IPS-15b (cell line): ENCODE measurements around the gene RALGPS1.
A peak's percentile ranks its signal among the peaks of the same experiment; 100 is the strongest.

ENCODE experiments used
- H3K27me3 ChIP-seq: one replicate; pipeline ENCODE4 v1.6.1; 2013; ENCODE audit warnings: low read length; ENCODE audit not compliant: control insufficient read depth, insufficient read depth
- H3K36me3 ChIP-seq: one replicate; pipeline ENCODE4 v1.6.1; 2013; ENCODE audit warnings: low read length; ENCODE audit not compliant: control insufficient read depth, insufficient read depth
- H3K4me1 ChIP-seq: one replicate; pipeline ENCODE4 v1.6.1; 2013; ENCODE audit warnings: mild to moderate bottlenecking, low read length; ENCODE audit not compliant: control insufficient read depth, insufficient read depth
- H3K4me3 ChIP-seq: one replicate; pipeline ENCODE4 v1.5.1; 2013; ENCODE audit warnings: low read depth, low read length
- H3K9ac ChIP-seq: one replicate; pipeline ENCODE4 v1.6.1; 2013; ENCODE audit warnings: low read depth, mild to moderate bottlenecking, low read length
- H3K9me3 ChIP-seq: one replicate; pipeline ENCODE4 v1.6.1; 2013; ENCODE audit warnings: mild to moderate bottlenecking, low read length; ENCODE audit not compliant: control insufficient read depth, insufficient read depth

Gene RALGPS1

GRCh38 chr9:127214421-127215267 lies 300.1 kb downstream of the RALGPS1 start:
- Histone ChIP-seq H3K36me3 (no peaks in the 10 kb centered on the region), H3K4me1 (no peaks in the 10 kb centered on the region), H3K27me3 (no peaks in the 10 kb centered on the region), H3K4me3 (no peak overlapping the region), H3K9ac (no peak overlapping the region), H3K9me3 (no peaks in the 10 kb centered on the region)

GRCh38 chr9:127215268-127216209 lies 301.0 kb downstream of the RALGPS1 start:
- Histone ChIP-seq H3K9ac (no peak overlapping the region), H3K4me1 (no peaks in the 10 kb centered on the region), H3K9me3 (no peaks in the 10 kb centered on the region), H3K4me3 (no peak overlapping the region), H3K36me3 (no peaks in the 10 kb centered on the region), H3K27me3 (no peaks in the 10 kb centered on the region)

GRCh38 chr9:127216210-127216887 lies 301.8 kb downstream of the RALGPS1 start:
- Histone ChIP-seq H3K4me1 (no peaks in the 10 kb centered on the region), H3K9me3 (no peaks in the 10 kb centered on the region), H3K36me3 (no peaks in the 10 kb centered on the region), H3K9ac (no peak overlapping the region), H3K4me3 (no peak overlapping the region), H3K27me3 (no peaks in the 10 kb centered on the region)

- no peaks in the 10 kb centered on the region for H3K27me3 ChIP-seq
- no peak overlapping the region for H3K9ac ChIP-seq
- H3K4me3 ChIP-seq = no peak overlapping the region
- no peaks in the 10 kb centered on the region for H3K36me3 ChIP-seq
- H3K9me3 ChIP-seq = no peaks in the 10 kb centered on the region
- no peaks in the 10 kb centered on the region for H3K4me1 ChIP-seq
Measured at GRCh38 chr9:127216888-127217217, 302.3 kb downstream of the RALGPS1 start.

- no peak overlapping the region for H3K4me3 ChIP-seq
- H3K27me3 ChIP-seq = peaks cover 9% of the 10 kb centered on the region
- no peak overlapping the region for H3K9ac ChIP-seq
- H3K4me1 ChIP-seq = no peaks in the 10 kb centered on the region
- H3K9me3 ChIP-seq = no peaks in the 10 kb centered on the region
- H3K36me3 ChIP-seq = no peaks in the 10 kb centered on the region
Measured at GRCh38 chr9:127218818-127219217, 304.2 kb downstream of the RALGPS1 start.

- Histone ChIP-seq H3K4me1 (no peaks in the 10 kb centered on the region), H3K27me3 (peaks cover 9% of the 10 kb centered on the region), H3K4me3 (no peak overlapping the region), H3K9ac (no peak overlapping the region), H3K9me3 (no peaks in the 10 kb centered on the region), H3K36me3 (no peaks in the 10 kb centered on the region)
Measured at GRCh38 chr9:127219520-127219919, 304.9 kb downstream of the RALGPS1 start.

GRCh38 chr9:127221695-127222094 lies 307.1 kb downstream of the RALGPS1 start:
- Histone ChIP-seq H3K4me1 (no peaks in the 10 kb centered on the region), H3K27me3 (peaks cover 19% of the 10 kb centered on the region), H3K9me3 (no peaks in the 10 kb centered on the region), H3K4me3 (no peak overlapping the region), H3K36me3 (no peaks in the 10 kb centered on the region), H3K9ac (no peak overlapping the region)

- peaks cover 23% of the 10 kb centered on the region for H3K27me3 ChIP-seq
Measured at GRCh38 chr9:127222388-127223095, 308.0 kb downstream of the RALGPS1 start.

GRCh38 chr9:127223266-127223665 lies 308.7 kb downstream of the RALGPS1 start:
- Histone ChIP-seq H3K4me1 (no peaks in the 10 kb centered on the region), H3K4me3 (no peak overlapping the region), H3K9ac (no peak overlapping the region), H3K9me3 (no peaks in the 10 kb centered on the region), H3K36me3 (no peaks in the 10 kb centered on the region), H3K27me3 (peaks cover 23% of the 10 kb centered on the region)

More at GRCh38 chr9:127222388-127223095, 308.0 kb downstream of the RALGPS1 start:
- Histone ChIP-seq H3K9ac (no peak overlapping the region), H3K4me3 (no peak overlapping the region), H3K4me1 (no peaks in the 10 kb centered on the region), H3K36me3 (no peaks in the 10 kb centered on the region), H3K9me3 (no peaks in the 10 kb centered on the region)

- Histone ChIP-seq H3K9me3 (no peaks in the 10 kb centered on the region), H3K4me3 (peak overlapping the region; percentile 79), H3K36me3 (no peaks in the 10 kb centered on the region), H3K9ac (no peak overlapping the region), H3K4me1 (no peaks in the 10 kb centered on the region), H3K27me3 (peaks cover 23% of the 10 kb centered on the region)
Measured at GRCh38 chr9:127223810-127224177, 309.2 kb downstream of the RALGPS1 start.
